A549 (cell line): Measurements from ENCODE around the gene EIF4G1.

Experiments
- BHLHE40 ChIP-seq: IDR thresholded peaks from 2 replicates; pipeline ENCODE4 v1.6.1; 2012; ENCODE audit warnings: low read depth, low read length, inconsistent platforms
- CTCF ChIP-seq: fragments of >200 bp; sonication (Bioruptor Twin); formaldehyde crosslinking; IDR thresholded peaks from 3 replicates; pipeline ENCODE4 v1.5.1; 2016
- EHMT2 ChIP-seq: fragments of 200-600 bp; sonication (generic); IDR thresholded peaks from 2 replicates; pipeline ENCODE4 v1.6.1; 2016; ENCODE audit warnings: antibody characterized with exemption, low read depth, mild to moderate bottlenecking, moderate library complexity
- ELK1 ChIP-seq: fragments of 150-350 bp; IDR thresholded peaks from 2 replicates; pipeline ENCODE4 v1.6.1; 2014; ENCODE audit warnings: low read depth, mild to moderate bottlenecking, low read length
- EP300 ChIP-seq, 2 experiments: fragments of >200 bp; sonication (Bioruptor Twin); formaldehyde crosslinking; IDR thresholded peaks; 2 replicates in 1 of 2; 3 replicates in 1 of 2; pipeline ENCODE4 v1.6.1; 2016 to 2017
- FOSL2 ChIP-seq, 2 experiments: fragments of 450-650 bp in 1 of 2; fragments of >200 bp in 1 of 2; sonication (Bioruptor Twin) in 1 of 2; formaldehyde crosslinking; IDR thresholded peaks; 2 replicates each; pipeline versions ENCODE4 v1.5.0 to v1.6.1; 2016 to 2020; ENCODE audit warnings: mild to moderate bottlenecking in 1 of 2, moderate library complexity in 1 of 2
- HES2 ChIP-seq: fragments of >200 bp; sonication (Bioruptor Twin); formaldehyde crosslinking; IDR thresholded peaks from 2 replicates; pipeline ENCODE4 v1.6.1; 2016
- MAX ChIP-seq: IDR thresholded peaks from 2 replicates; pipeline ENCODE4 v1.6.1; 2012
- RAD21 ChIP-seq, 2 experiments: fragments of >200 bp in 1 of 2; sonication (Bioruptor Twin) in 1 of 2; formaldehyde crosslinking in 1 of 2; IDR thresholded peaks in 1 of 2; conservative IDR thresholded peaks in 1 of 2; 2 replicates in 1 of 2; 3 replicates in 1 of 2; pipeline ENCODE4 v1.6.1; 2012 to 2018; ENCODE audit warnings: inconsistent platforms in 1 of 2
- REST ChIP-seq: fragments of 200-600 bp; sonication (generic); IDR thresholded peaks from 2 replicates; pipeline ENCODE4 v1.6.1; 2016; ENCODE audit warnings: antibody characterized with exemption, mild to moderate bottlenecking, moderate library complexity

GRCh38 chr3:184380627-184381260, 66.3 kb downstream of the EIF4G1 start:
- TF ChIP-seq REST = no peak
- TF ChIP-seq ELK1 = no peak
- no peak for TF ChIP-seq CTCF
- TF ChIP-seq EP300 (IDR thresholded peaks at IDR 0.05) = no peak
- TF ChIP-seq EHMT2 = no peak
- TF ChIP-seq RAD21 (conservative IDR thresholded peaks at IDR 0.05 in 1 of 2, IDR thresholded peaks at IDR 0.05 in 1 of 2) = no peak
- TF ChIP-seq BHLHE40 = no peak
- no peak for TF ChIP-seq FOSL2 (IDR thresholded peaks at IDR 0.05)
- no peak for TF ChIP-seq FOSL2 (CRISPR knock-in tag; IDR thresholded peaks at IDR 0.05)
- no peak for TF ChIP-seq HES2
- TF ChIP-seq MAX = no peak
